ENCODE data around the gene MEGF9.

MEGF9 gene

DNA sequence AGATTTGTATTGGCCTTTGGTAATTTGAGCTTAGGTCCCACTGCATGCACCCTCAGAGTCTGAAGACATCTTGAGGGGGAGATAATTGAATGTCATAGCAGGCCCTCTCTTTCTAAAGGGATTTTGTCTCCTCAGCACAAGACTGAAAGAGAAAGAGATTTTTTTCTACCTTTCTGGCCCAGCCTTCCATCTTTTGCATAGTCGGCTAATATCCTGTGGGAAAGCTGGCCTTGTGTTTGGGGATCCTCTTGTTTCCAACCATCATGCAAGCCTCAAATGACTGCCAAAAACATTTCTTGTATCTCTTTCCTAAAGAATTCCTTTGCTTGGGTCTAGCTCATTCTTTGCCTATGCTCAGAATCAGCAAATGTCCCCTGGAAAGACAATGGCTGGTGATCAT is 92.3 kb downstream of the MEGF9 start:
- no peak for DNase-seq (ENCODE audit: low read depth)

DNA sequence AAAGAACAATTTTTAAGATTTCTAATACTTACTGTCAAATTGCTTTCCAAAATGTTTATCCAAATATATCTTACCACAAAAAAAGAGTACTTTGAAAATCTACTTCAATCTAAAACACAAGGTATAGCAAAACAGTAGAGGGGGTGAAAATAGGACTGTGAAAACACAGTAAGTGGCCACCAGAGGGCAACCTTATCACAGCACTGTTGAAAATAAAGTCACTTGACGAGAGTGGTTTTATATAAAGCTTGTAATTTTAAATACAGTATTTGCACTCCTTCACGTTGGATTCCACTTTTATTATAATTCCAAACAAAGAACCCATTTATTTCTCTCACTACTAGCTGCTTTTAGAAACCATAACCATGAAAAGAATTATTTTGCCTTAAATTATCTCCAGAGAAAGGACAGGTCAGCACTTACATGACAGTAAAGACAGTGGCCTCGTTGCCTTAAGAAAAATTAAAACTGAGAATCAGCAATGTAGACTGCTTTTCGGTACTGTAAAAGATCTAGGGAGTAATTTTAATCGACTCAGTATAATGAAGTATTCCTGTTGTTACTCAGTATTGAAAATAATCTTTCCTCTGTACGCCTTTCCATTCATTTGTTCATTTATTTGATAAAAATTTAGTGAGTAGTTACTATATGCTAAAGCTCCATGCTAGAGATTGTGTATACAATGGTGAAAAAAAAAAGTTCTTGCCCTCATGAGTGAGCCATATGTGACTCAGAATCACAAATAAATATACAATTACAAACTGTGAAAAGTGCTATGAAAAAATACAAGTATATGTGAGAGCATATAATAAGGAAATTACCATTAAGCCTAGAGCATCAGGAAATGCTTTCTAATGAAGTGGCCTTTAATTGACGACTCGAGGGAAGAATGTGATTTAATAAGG is 94.3 kb downstream of the MEGF9 start:
- DNase-seq (ENCODE audit: low read depth): peak; percentile 73

DNA sequence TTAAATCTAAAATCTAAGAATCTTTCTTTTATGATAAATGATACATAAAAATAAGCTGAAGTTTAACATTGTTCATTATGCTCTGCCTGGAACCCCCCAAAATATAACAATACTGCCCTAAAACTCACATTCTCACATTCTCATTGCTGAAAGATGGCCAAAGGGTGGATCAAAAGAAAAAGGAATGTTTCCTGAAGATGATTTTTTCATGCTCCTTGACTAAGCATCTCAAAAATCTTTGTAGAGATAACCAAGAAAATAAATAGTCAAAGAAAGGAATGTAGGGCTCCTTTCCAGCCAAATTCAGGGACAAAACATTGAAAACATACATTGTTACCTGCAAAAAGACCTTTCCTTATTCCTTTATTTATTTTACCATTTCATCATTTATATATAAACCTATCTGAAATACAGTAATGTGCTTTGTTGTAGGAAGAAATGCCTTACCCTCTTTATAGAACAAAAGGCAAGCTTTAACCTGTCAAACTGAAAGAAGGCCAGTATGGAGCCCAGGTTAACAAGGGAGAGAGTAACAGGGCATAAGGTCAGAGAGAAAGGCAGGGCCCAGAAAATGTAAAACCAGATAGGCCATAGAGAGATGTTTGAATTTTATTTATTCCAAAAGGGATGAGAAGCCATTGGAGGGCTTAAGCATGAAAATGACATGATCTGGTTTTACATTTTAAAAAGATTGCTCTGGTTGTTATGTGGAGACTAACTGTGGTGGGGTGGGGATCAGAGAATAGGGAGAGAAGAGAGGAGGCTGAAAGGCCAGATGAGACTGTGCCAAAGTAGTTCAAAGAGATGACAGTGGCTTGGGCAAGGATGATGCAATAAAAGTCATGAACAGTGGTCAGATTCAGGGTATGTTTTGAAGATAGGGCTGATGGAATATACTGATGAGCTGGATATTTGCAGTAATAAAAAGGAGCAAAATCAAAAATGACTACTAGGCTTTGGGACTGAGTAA is 97.0 kb downstream of the MEGF9 start:
- DNase-seq (ENCODE audit: low read depth): peak; percentile 51

DNA sequence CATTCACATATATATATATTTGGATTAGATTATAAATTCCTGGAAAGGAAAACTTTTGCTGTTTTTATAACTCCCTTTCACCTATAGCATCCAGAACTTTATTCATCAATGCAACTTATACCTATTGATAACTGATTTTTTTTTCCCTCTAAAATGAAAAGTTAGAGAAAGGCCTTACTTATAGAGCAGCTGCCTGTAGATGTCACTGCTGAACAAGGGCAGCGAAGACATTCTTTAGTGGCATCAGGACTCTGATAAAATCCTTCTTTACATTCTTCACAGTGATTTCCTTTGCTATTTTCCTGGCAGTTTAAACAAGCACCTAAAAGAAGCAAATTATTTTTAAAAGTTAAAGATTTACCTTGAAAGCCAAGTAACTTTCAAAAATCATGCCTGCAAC is 102.1 kb downstream of the MEGF9 start:
- no peak for DNase-seq (ENCODE audit: low read depth)

DNA sequence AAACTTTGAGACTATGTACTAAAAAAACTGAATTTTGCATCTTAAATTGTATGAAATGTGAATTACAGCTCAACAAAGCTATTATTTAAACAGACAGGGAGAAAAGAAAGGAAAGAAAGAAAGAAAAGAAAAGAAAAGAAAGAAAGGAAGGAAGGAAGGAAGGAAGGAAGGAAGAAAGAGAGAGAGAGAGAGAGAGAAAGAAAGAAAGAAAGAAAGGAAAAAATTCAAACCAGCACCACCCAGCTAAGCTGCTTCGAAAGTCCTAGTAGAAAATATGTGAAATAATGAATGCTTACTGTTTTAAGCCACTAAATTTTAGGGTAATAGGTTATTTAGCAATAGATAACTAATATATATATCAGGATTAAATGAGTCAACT is 102.6 kb downstream of the MEGF9 start:
- no peak for DNase-seq (ENCODE audit: low read depth)

DNA sequence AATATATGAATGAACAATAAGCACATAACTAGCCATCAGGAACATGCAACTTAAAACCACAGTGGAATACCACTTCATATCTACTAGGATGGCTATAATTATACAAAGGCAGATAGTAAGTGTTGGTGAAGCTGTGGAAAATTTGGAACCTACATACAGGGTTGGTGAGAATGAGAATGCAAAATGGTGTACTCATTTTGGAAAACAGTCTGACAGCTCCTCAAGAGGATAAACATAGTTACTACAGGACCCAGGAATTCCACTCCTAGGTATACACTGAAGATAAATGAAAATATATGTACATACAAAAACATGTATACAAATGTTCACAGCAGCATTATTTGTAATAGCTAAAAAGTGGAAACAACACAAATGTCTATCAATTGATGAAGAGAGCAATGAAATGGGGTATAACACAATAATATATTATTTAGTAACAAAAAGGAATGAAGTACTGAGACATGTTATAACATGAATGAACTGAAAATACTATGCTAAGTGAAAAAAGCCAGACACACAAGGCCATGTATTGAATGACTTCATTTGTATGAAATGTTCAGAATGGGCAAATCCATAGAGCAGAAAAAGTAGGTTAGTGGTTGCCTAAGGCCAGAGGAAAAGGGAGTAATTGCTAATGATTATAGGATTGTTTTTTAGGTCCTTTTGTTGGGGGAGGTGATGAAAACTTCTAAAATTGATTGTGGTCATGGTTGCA is 103.1 kb downstream of the MEGF9 start:
- peak; percentile 68 for DNase-seq (ENCODE audit: low read depth)

DNA sequence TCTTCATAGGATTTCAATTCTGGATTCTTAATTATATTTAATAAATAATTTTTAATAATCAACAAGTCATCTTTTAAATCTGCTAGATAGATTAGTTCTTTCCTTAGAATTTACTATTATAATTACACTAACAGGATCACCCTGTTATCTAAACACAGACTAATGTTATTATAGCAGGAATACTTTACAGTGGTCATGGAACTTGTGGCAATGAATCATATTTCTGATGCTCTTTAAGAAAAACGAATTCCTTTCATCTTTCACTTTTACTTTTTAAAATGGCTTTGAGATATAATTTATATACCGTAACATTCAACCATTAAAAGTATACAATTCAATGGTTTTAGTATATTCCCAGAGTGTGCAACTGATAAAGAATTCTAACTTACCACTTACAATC is 104.6 kb downstream of the MEGF9 start:
- peak; percentile 62 for DNase-seq (ENCODE audit: low read depth)

DNA sequence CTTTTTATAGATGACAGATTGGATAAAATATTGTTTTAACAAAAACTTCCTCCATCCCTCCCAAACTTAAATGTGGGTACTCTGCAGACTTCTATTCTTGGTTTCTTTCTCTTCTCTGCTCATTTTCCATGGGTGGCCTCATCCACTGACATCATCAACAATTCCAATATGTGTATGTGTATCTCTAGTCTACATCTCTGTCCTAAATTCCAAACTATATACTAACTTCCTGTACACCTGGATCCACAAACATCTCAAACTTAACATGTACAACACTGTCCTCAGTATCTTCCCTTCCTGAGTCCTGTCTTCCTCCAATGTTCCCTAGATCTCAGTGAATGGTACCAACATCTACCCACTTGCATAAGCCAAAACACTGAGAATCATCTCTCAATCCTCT is 105.8 kb downstream of the MEGF9 start:
- DNase-seq (ENCODE audit: low read depth): no peak

DNA sequence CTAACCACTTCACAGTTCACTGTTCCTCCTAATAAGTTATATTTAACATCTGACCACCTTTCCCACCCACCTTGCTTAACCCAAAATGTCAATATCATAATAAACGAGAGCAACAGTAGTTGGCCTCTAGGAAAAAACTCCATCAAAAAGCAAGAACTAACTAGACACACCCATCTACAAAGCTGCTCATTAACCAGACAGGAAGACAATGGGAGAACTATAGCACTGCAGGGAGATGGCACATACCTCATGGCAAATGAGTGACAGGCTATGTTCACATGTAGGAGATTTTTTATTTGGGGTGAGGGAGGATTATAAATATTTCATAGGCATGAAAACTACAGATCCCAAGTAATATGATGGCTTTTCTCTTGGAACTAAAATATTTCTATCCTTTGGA is 110.7 kb downstream of the MEGF9 start:
- DNase-seq (ENCODE audit: low read depth): no peak

DNA sequence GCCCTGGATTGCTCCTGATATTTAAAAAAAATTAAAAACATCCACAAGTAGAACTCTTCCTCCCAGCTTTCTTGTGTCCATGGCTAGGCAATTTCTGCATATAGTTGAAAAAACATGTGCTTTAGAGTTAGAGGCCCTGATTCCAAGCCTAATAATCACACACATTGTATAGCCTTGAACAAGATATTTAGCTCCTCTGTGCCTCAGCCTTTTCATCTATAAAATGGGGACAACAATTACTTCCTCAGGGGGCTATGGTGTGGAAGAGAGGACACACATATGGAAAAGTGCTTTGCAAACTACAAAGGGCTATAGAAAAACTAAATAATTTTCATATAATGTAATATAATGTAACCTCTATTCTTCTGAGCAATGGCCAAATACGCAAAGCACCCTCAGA is 111.3 kb downstream of the MEGF9 start:
- no peak for DNase-seq (ENCODE audit: low read depth)

DNA sequence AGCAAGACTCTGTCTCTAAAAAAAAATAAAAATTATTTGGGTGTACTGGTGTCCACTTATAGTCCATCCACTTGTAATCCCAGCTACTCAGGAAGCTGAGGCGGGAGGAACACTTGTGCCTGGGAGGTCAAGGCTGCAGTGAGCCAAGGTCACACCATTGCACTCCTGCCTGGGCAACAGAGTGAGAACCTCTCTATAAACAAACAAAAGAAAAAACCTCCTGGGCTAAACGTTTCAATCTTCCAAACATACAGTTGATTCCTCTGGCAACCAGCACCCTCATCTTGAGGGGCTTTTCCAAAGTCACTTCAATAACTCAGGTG is 120.4 kb downstream of the MEGF9 start:
- DNase-seq (ENCODE audit: low read depth): no peak

DNA sequence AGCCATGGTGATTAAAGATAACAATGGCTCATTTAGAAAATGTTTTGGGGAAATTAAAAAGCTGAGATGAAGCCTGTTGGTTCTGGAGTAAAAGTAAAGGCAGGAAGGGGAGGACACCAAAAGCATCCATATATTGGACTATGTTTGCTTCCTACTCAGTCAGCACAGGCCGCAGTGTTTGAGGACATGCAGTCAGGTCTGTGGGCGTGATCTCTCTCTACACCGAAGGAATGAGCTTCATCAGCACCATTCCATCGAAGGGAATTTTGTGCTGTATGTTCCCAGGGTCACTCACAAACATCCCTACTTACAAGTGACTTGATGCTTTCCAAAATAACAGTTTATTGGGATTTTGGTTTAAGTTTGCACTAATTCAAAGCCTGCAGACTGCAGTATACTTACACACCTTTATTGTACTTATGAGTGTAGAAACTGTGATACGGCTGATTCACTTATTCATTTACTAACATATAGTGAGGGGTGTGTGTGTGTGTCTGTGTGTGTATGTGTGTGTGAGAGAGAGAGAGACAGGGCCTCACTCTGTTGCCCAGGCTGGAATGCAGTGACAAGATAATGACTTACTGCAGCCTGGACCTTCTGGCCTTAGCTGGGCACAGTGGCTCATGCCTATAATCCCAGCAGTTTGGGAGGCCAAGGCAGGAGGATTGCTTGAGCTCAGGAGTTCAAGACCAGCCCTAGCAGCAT is 120.9 kb downstream of the MEGF9 start:
- no peak for DNase-seq (ENCODE audit: low read depth)

DNA sequence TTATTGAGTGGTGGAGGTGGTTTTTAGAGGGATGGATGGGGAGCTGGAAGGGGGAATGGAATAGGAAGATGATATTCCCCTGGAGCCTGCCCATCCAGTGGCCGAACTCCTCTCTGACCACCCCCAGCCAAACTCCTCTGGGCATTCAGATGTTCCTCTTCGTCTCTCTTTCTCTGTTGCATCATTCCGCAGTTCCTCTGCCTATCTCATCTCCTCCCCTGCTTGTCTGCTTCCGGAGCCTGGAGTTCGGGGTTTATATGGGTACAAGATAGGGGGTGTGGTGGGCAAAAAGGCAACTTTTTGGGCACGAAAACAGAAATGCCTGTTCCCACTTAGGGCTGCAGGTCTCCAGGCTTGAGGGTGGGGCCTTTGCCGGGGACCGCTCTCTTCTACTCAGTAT is 122.1 kb downstream of the MEGF9 start:
- DNase-seq (ENCODE audit: low read depth): no peak

DNA sequence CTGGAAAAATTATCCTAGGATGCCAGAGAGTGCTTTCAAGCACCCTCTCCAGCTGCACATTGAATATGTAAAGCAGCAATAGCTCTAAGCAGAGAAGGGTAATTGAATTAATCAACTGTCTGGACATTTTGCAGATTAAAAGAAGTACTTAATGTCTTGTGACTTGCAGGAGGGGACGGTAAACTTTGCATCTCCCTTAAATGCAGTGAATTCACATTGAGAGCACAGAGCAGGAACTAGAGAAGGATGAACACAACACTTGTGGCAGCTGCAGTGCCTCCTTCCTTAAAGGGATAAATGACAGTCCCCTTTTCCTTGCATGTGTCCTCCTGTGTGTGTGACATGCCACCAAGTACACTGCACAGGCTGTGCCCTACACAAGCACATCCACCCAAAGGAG is 126.9 kb downstream of the MEGF9 start:
- DNase-seq (ENCODE audit: low read depth): no peak

DNA sequence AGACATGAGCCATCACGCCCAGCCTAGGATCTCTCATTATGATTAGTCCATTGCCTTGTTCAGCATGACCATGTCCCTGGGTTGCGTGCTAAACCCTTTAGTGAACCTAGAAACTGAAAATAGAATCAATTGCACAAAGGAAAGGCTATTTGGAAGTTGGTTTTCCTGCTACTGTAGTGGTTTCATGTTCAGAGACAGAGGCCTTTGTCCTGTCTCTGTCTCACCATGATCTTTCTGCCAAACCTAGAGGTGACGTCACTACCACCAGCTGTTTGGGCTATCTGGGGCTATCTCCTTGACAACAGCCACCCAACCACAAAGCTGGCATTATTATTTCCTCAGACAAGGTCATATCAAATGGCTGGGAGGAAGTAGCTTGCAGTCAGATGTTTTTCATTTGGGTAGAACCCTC is 130.3 kb downstream of the MEGF9 start:
- DNase-seq (ENCODE audit: low read depth): peak; percentile 88

DNA sequence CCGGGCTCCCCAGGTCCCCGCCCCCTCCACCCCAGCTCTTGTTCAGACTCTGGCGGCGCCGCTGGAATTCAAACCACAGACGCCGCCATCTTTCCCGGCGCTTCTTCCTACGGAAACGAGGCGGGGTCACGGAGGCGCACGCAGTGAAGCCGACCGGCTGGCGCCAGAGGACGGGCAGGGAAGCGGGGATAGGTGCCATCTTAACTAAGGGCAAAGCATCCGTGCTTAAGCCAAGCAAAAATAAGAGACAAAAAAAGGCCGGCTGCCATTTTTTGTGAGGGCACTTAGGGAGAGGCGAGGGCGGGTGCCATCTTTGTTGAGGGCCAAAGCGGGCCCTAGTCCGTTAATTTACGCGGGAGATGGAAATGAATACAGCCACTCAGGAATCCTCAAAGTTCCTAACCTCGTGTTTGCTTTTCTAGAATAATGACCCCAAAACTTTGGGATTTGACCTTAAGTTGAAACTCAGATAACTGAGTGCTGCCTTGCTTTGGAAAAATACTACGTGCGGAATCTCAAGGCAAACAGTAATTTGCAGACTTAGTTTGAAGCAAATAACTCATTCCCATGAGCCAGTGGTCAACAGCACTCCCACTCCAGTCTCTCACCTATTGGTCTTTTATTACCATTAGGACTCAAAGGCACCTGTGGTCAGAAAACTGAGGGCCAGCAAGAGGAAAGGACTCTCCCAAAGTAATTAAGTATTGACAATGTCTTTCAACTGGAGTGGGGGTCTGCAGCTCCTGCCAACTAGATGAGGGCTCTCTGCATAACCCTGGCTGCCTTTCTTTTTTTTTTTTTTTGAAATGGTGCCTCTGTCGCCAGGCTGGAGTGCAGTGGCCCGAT is 134.0 kb downstream of the MEGF9 start, which contains the start of gene CDK5RAP2:
Gene CDK5RAP2 (minus strand): TSS at position 117 of the 846 bp plus-strand sequence. CDS start 189 bp downstream, outside the sequence.
- peak; percentile 99 for DNase-seq (ENCODE audit: low read depth)

DNA sequence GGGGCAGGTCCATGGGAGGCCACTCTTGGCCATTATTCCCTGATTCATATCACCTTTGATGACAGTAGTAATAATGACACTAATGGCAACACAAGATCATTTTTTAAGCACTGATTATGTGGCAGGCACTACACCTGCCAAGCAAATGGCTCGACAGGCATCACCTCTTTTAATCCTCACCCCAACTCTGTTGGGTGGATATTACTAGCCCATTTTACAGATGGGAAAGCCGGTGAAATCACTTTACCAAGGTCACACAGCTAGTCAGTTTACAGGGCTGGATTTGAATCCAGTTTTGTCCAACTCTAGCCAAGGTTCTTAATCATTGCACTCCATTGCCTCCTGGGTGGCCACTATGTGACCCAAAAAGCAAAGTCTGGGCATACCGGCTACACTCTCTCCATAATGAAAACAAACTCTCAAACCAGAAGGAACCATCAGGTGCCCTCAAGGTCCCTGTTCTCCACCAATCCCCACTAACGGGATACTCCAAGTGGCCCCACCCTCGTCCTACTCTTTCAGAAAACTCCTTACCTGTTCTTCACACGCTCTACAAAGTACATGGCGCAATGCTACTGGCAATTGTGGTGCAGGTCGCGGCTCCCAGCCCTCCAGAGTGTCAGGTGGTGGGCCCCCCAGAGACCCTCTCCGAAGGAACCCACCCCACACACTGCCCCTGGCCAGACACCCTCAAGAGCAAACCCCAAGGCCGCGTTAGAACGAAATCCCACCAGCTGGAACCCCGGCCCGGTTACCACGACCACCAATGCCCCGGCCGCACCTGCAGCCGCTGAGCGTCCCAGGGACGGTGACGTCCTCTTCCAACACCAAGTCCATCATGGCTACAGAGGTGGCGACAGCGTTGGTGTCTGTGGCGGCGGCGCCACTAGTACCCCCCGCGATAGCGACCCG is 134.9 kb downstream of the MEGF9 start:
- DNase-seq (ENCODE audit: low read depth): peak; percentile 20

DNA sequence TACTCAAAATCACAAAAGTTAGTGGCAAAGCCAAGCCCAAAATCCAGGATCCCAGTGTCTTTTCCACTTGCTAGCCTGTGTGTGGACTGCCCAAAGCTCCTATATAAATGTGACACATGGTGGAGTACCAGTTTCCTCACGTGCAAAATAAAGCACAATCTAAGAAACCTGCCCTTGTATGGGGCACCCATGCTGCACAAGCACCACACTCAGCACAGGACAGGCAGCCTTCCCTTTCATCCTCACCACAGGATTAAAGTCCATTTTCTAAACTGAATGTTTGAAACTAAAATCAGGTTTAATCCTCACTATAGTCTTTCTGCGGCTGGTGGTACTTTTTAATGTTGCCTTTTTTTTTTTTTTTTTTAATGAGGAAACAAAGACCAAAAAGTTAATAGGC is 139.8 kb downstream of the MEGF9 start:
- DNase-seq (ENCODE audit: low read depth): no peak

DNA sequence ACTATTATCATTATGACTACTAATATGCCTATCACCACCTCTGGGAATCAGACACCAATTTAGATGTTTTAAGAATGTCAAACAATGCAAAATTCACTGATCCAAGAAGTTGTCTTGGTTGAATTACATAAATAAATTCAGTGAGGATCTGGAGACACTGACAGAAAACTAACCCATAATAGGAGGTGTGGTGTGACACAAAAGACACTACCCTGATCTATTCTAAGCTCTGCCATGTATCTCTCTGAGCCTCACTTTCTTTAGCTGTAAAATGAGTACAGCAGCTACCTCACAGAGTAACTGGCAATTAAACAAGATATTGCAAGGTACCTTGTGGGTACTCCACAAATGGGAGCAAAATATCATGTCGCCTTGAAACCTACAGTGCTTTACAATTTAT is 141.8 kb downstream of the MEGF9 start:
- DNase-seq (ENCODE audit: low read depth): no peak
